ENCODE results near the gene TREML1.

TREML1 gene

GRCh38 chr6:41177695-41178094 lies 23.5 kb upstream of the TREML1 start:
- H3K9me3 ChIP-seq (ENCODE audit: severe bottlenecking), result no peaks in the 10 kb centered on the region
- no peak overlapping the region for H3K4me3 ChIP-seq (ENCODE audit: severe bottlenecking)
- no peaks in the 10 kb centered on the region for H3K27me3 ChIP-seq (ENCODE audit: insufficient read depth, poor library complexity, severe bottlenecking)
- DNase-seq (ENCODE audit: low spot score), result no peak
- TF ChIP-seq CTCF (IDR thresholded peaks at IDR 0.05; ENCODE audit: poor library complexity, severe bottlenecking), result no peak
- no peaks in the 10 kb centered on the region for H3K36me3 ChIP-seq (ENCODE audit: low read depth)
- H3K4me1 ChIP-seq (ENCODE audit: insufficient read depth, poor library complexity, severe bottlenecking), result no peaks in the 10 kb centered on the region
- ATAC-seq (ENCODE audit: low read depth), result no peak
- H3K27ac ChIP-seq (ENCODE audit: poor library complexity, severe bottlenecking), result no peak overlapping the region

- no peak for ATAC-seq (ENCODE audit: low read depth)
These were observed 23.1 kb upstream of the TREML1 start for GRCh38 chr6:41177287-41177686.

GRCh38 chr6:41176189-41176588 lies 22.0 kb upstream of the TREML1 start:
- Histone ChIP-seq H3K9me3 (ENCODE audit: severe bottlenecking) (no peaks in the 10 kb centered on the region), H3K27ac (ENCODE audit: poor library complexity, severe bottlenecking) (no peak overlapping the region), H3K27me3 (ENCODE audit: insufficient read depth, poor library complexity, severe bottlenecking) (no peaks in the 10 kb centered on the region), H3K36me3 (ENCODE audit: low read depth) (no peaks in the 10 kb centered on the region), H3K4me1 (ENCODE audit: insufficient read depth, poor library complexity, severe bottlenecking) (no peaks in the 10 kb centered on the region), H3K4me3 (ENCODE audit: severe bottlenecking) (no peak overlapping the region)
- DNase-seq (ENCODE audit: low spot score) (no peak), ATAC-seq (ENCODE audit: low read depth) (no peak)
- no peak for TF ChIP-seq CTCF (IDR thresholded peaks at IDR 0.05; ENCODE audit: poor library complexity, severe bottlenecking)

More at GRCh38 chr6:41177287-41177686, 23.1 kb upstream of the TREML1 start:
- Histone ChIP-seq H3K36me3 (ENCODE audit: low read depth) (no peaks in the 10 kb centered on the region), H3K4me1 (ENCODE audit: insufficient read depth, poor library complexity, severe bottlenecking) (no peaks in the 10 kb centered on the region), H3K4me3 (ENCODE audit: severe bottlenecking) (no peak overlapping the region), H3K27ac (ENCODE audit: poor library complexity, severe bottlenecking) (no peak overlapping the region), H3K27me3 (ENCODE audit: insufficient read depth, poor library complexity, severe bottlenecking) (no peaks in the 10 kb centered on the region), H3K9me3 (ENCODE audit: severe bottlenecking) (no peaks in the 10 kb centered on the region)
- no peak for TF ChIP-seq CTCF (IDR thresholded peaks at IDR 0.05; ENCODE audit: poor library complexity, severe bottlenecking)
- DNase-seq (ENCODE audit: low spot score), result no peak

GRCh38 chr6:41175084-41175483 lies 20.9 kb upstream of the TREML1 start:
- no peak for DNase-seq (ENCODE audit: low spot score)
- no peak for ATAC-seq (ENCODE audit: low read depth)

More at GRCh38 chr6:41175084-41175483, 20.9 kb upstream of the TREML1 start:
- H3K4me1 ChIP-seq (ENCODE audit: insufficient read depth, poor library complexity, severe bottlenecking), result no peaks in the 10 kb centered on the region
- H3K27ac ChIP-seq (ENCODE audit: poor library complexity, severe bottlenecking), result no peak overlapping the region
- no peaks in the 10 kb centered on the region for H3K9me3 ChIP-seq (ENCODE audit: severe bottlenecking)
- H3K36me3 ChIP-seq (ENCODE audit: low read depth), result no peaks in the 10 kb centered on the region
- H3K27me3 ChIP-seq (ENCODE audit: insufficient read depth, poor library complexity, severe bottlenecking), result no peaks in the 10 kb centered on the region
- TF ChIP-seq CTCF (IDR thresholded peaks at IDR 0.05; ENCODE audit: poor library complexity, severe bottlenecking), result no peak
- no peak overlapping the region for H3K4me3 ChIP-seq (ENCODE audit: severe bottlenecking)
